Measurements from ENCODE around the gene PLEKHA5. TPM values are rescaled to one million over a fixed set of nuclear protein-coding genes. Genes with fewer than 3 reads are reported as not detected.

Gene PLEKHA5
- total RNA-seq, 2 donors from 2014 or later, result 31.0 to 32.7 TPM

DNA sequence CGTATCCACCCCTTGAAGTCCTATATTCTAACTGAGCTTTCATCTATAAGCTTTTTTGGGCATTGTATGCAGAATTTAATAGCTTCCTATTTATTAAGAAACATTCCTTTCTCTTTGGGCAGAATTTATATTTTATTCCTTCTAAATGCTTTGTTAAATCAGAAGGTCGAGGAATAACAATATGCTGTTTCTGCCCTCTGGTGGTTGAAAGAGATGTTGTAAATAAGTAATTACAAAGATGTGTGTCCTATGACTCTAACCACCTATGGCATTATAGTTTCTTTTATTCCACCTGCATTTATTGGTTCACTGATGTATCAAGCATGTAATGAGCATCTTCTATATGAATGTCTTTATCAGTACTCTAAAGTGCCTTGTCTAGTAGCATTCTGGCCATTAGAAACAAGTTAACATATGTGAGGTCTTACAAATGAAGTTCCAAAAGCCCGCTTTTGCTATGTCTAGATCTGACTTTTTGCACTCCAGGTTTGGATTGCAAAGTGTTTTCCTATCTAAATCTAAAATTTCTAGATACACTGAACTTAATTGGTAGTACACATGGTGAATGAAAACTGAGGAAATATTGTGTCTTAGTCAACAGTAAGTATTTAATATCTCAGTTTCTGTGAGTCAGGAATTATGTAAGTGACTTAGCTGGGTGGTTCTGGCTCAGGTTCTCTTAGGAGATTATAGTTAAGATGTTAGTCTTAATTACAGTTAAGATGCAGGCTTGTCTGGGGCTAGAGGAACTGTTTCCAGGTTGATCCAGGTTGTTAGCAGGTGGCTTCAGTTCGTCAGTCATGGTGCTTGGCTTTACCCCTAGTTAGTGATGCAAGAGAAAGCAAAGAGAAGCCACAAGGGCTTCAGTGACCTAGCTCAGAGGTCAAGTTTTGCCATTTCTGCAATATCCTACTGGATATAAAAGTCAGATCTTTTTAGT lies 57.5 kb downstream of the PLEKHA5 start:
- Histone ChIP-seq H3K4me1 (no peaks in the 10 kb centered on the region), H3K27me3 (no peaks in the 10 kb centered on the region), H3K9ac (ENCODE audit: low read depth in 2 of 2, low read length in 2 of 2) (no peak overlapping the region), H3K36me3 (no peaks in the 10 kb centered on the region), H3K4me3 (no peak overlapping the region), H3K9me3 (no peaks in the 10 kb centered on the region), H3K27ac (no peak overlapping the region)
- intact Hi-C loops (cut with DNase I), result loop anchor here (2.0 kb wide), 1 partner anchor 324 kb away; no protein-coding TSS in a partner anchor
- DNase-seq, result no peak
- TF ChIP-seq, protein P1, sequence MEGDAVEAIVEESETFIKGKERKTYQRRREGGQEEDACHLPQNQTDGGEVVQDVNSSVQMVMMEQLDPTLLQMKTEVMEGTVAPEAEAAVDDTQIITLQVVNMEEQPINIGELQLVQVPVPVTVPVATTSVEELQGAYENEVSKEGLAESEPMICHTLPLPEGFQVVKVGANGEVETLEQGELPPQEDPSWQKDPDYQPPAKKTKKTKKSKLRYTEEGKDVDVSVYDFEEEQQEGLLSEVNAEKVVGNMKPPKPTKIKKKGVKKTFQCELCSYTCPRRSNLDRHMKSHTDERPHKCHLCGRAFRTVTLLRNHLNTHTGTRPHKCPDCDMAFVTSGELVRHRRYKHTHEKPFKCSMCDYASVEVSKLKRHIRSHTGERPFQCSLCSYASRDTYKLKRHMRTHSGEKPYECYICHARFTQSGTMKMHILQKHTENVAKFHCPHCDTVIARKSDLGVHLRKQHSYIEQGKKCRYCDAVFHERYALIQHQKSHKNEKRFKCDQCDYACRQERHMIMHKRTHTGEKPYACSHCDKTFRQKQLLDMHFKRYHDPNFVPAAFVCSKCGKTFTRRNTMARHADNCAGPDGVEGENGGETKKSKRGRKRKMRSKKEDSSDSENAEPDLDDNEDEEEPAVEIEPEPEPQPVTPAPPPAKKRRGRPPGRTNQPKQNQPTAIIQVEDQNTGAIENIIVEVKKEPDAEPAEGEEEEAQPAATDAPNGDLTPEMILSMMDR (IDR thresholded peaks at IDR 0.05), result peak; percentile 41

DNA sequence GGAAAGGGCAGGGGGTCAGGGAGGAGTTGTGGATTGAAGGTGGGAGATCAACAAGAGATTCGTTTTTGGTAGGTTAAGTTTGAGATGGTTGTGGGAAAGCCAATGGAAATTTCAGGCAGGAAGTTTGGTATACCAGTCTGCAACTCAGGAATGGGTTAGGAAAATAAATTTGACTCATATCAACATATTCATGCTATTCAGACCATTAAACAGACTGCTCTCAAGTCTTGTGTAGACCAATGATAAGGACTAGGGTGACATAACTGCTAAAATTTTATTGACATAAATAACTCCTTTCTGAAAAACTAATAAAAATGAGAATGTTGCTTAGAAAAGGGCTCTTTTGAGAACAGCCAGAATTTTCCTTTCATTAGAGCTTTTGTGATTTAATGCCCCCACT lies 60.0 kb downstream of the PLEKHA5 start:
- no peaks in the 10 kb centered on the region for H3K9me3 ChIP-seq
- no peak for DNase-seq
- TF ChIP-seq, protein P1 (IDR thresholded peaks at IDR 0.05), result no peak
- no peaks in the 10 kb centered on the region for H3K36me3 ChIP-seq
- no peaks in the 10 kb centered on the region for H3K27me3 ChIP-seq
- intact Hi-C loops (cut with DNase I), result no loop called here
- H3K4me3 ChIP-seq, result no peak overlapping the region
- no peak overlapping the region for H3K27ac ChIP-seq
- no peak overlapping the region for H3K9ac ChIP-seq (ENCODE audit: low read depth in 2 of 2, low read length in 2 of 2)
- H3K4me1 ChIP-seq, result no peaks in the 10 kb centered on the region

DNA sequence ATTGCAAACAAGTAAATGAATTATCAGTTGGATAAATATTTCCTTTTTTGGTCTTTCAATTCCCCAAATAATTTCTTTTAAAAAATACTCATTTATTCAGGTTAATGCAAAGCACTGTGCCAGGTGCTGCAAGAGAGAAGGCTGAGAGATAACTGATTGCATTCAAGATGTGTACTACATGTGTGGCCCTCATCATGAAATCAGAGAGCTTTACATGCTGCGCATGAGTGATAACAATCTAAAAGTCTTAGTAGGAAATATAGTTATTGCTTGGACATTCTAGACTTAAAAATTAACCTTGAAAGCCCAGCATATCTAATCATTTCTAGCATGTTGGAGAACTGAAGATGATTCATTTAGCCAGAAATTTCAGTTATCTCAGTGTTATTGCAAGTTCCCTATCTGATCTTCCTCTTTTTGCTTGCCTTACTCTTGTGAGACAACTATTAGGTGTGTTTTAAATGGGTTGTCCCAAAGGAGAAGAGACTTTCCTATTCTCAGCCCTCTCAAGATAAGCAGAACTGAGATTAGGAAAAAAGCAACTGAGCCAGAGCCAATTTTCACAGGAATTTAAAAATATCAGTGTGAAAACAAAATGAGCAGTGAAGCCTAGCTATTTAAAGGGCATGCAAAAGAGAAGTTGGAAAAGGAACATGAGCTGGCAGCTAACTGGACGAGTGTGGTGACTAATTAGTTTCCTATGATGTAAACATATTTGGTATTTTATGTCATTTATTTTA lies 60.9 kb downstream of the PLEKHA5 start:
- Histone ChIP-seq H3K4me3 (no peak overlapping the region), H3K27ac (no peak overlapping the region), H3K9me3 (no peaks in the 10 kb centered on the region)

DNA sequence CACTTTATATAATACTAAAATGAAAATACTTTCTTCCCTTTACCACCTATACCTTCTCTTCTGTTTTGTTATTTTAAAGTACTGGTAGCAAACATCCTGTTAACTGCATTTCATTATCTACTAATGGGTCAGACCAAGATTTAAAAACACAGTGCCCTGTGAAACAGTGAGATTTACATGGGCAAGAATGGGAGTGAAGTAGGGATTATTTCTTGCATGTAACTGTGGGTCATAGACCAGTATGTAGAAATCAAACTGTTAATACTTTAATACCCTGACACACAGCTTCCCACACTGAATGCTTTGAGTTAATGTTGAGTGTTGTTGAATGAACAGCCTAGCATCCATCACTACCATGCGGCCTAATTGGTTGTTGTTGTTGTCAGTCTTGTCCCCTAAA lies 61.6 kb downstream of the PLEKHA5 start:
- Histone ChIP-seq H3K27ac (no peak overlapping the region), H3K4me1 (no peaks in the 10 kb centered on the region)

More for the DNA sequence above, 60.9 kb downstream of the PLEKHA5 start:
- no peak for DNase-seq
- Histone ChIP-seq H3K27me3 (no peaks in the 10 kb centered on the region), H3K4me1 (no peaks in the 10 kb centered on the region), H3K36me3 (no peaks in the 10 kb centered on the region), H3K9ac (ENCODE audit: low read depth in 2 of 2, low read length in 2 of 2) (no peak overlapping the region)
- TF ChIP-seq, protein P1 (IDR thresholded peaks at IDR 0.05), result no peak
- intact Hi-C loops (cut with DNase I), result no loop called here

DNA sequence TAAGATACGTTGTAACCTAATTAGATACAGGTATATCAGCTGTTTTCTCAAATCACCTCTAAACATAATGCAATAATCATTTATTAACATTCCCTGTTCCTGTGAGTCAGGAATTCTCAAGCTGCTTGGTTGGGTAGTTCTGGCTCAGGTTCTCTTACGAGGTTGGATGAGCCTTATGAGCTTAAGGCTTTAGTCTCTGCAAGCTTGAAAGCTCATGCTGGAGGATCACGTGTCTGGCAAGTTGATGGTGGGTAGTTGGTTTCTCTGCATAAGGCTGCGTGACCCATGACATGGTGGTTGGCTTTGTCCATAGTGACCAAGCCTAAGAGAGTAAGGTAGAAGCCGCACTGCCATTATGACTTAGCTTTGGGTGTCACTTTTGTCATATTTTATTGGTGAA lies 62.0 kb downstream of the PLEKHA5 start:
- Histone ChIP-seq H3K27ac (no peak overlapping the region), H3K9ac (ENCODE audit: low read depth in 2 of 2, low read length in 2 of 2) (no peak overlapping the region), H3K9me3 (no peaks in the 10 kb centered on the region), H3K36me3 (no peaks in the 10 kb centered on the region), H3K4me3 (no peak overlapping the region), H3K4me1 (no peaks in the 10 kb centered on the region), H3K27me3 (no peaks in the 10 kb centered on the region)
- TF ChIP-seq, protein P1 (IDR thresholded peaks at IDR 0.05), result no peak
- intact Hi-C loops (cut with DNase I), result no loop called here
- no peak for DNase-seq

More for the DNA sequence above, 61.6 kb downstream of the PLEKHA5 start:
- Histone ChIP-seq H3K9ac (ENCODE audit: low read depth in 2 of 2, low read length in 2 of 2) (no peak overlapping the region), H3K36me3 (no peaks in the 10 kb centered on the region), H3K27me3 (no peaks in the 10 kb centered on the region), H3K9me3 (no peaks in the 10 kb centered on the region), H3K4me3 (no peak overlapping the region)
- TF ChIP-seq, protein P1 (IDR thresholded peaks at IDR 0.05), result no peak
- intact Hi-C loops (cut with DNase I), result no loop called here
- DNase-seq, result no peak

Data from colonic mucosa (tissue), 4 donors.